ENCODE results near the gene FRMD4A. TPM values are rescaled to one million over a fixed set of nuclear protein-coding genes. Genes with fewer than 3 reads are reported as not detected.

The FRMD4A gene
- total RNA-seq, 1 donor from 2014 or later: 28.2 TPM

- no peak for DNase-seq (ENCODE audit: low read depth)
- no peaks in the 10 kb centered on the region for H3K27me3 ChIP-seq (ENCODE audit: control insufficient read depth, insufficient read depth, low read length)
Measured at GRCh38 chr10:13970957-13971353, 359.8 kb downstream of the FRMD4A start.

GRCh38 chr10:13970236-13970956, 360.3 kb downstream of the FRMD4A start:
- H3K4me3 ChIP-seq (ENCODE audit: low read depth, low read length): no peak overlapping the region
- no peak for DNase-seq (ENCODE audit: low read depth)
- no peaks in the 10 kb centered on the region for H3K27me3 ChIP-seq (ENCODE audit: control insufficient read depth, insufficient read depth, low read length)
- no peak for TF ChIP-seq CTCF (IDR thresholded peaks at IDR 0.05; ENCODE audit: insufficient read depth, low read length, poor library complexity, severe bottlenecking)
- no peaks in the 10 kb centered on the region for H3K36me3 ChIP-seq (ENCODE audit: control insufficient read depth, insufficient read depth, low read length)

More at GRCh38 chr10:13970957-13971353, 359.8 kb downstream of the FRMD4A start:
- no peak for TF ChIP-seq CTCF (IDR thresholded peaks at IDR 0.05; ENCODE audit: insufficient read depth, low read length, poor library complexity, severe bottlenecking)
- H3K4me3 ChIP-seq (ENCODE audit: low read depth, low read length): no peak overlapping the region
- no peaks in the 10 kb centered on the region for H3K36me3 ChIP-seq (ENCODE audit: control insufficient read depth, insufficient read depth, low read length)

GRCh38 chr10:13969792-13970140, 361.0 kb downstream of the FRMD4A start:
- no peak for DNase-seq (ENCODE audit: low read depth)
- no peaks in the 10 kb centered on the region for H3K27me3 ChIP-seq (ENCODE audit: control insufficient read depth, insufficient read depth, low read length)
- H3K36me3 ChIP-seq (ENCODE audit: control insufficient read depth, insufficient read depth, low read length): no peaks in the 10 kb centered on the region
- no peak for TF ChIP-seq CTCF (IDR thresholded peaks at IDR 0.05; ENCODE audit: insufficient read depth, low read length, poor library complexity, severe bottlenecking)
- H3K4me3 ChIP-seq (ENCODE audit: low read depth, low read length): no peak overlapping the region

- Histone ChIP-seq H3K27me3 (ENCODE audit: control insufficient read depth, insufficient read depth, low read length) (no peaks in the 10 kb centered on the region), H3K36me3 (ENCODE audit: control insufficient read depth, insufficient read depth, low read length) (no peaks in the 10 kb centered on the region), H3K4me3 (ENCODE audit: low read depth, low read length) (no peak overlapping the region)
- no peak for TF ChIP-seq CTCF (IDR thresholded peaks at IDR 0.05; ENCODE audit: insufficient read depth, low read length, poor library complexity, severe bottlenecking)
- DNase-seq (ENCODE audit: low read depth): no peak
Measured at GRCh38 chr10:13969118-13969791, 361.5 kb downstream of the FRMD4A start.

GRCh38 chr10:13961853-13962252, 368.9 kb downstream of the FRMD4A start:
- DNase-seq (ENCODE audit: low read depth): no peak
- Histone ChIP-seq H3K36me3 (ENCODE audit: control insufficient read depth, insufficient read depth, low read length) (no peaks in the 10 kb centered on the region), H3K4me3 (ENCODE audit: low read depth, low read length) (no peak overlapping the region), H3K27me3 (ENCODE audit: control insufficient read depth, insufficient read depth, low read length) (no peaks in the 10 kb centered on the region)
- TF ChIP-seq CTCF (IDR thresholded peaks at IDR 0.05; ENCODE audit: insufficient read depth, low read length, poor library complexity, severe bottlenecking): no peak
